ENCODE measurements around the gene PFKFB3.

The PFKFB3 gene

GRCh38 chr10:6220418-6221191, 17.9 kb downstream of the PFKFB3 start:
- DNase-seq (ENCODE audit: low read depth): no peak

- no peak for DNase-seq (ENCODE audit: low read depth)
These were observed 18.6 kb downstream of the PFKFB3 start for GRCh38 chr10:6221192-6221940.

- no peak for DNase-seq (ENCODE audit: low read depth)
These were observed 19.4 kb downstream of the PFKFB3 start for GRCh38 chr10:6221971-6222751.

GRCh38 chr10:6222755-6223154, 20.0 kb downstream of the PFKFB3 start:
- DNase-seq (ENCODE audit: low read depth): no peak

GRCh38 chr10:6223981-6224380, 21.2 kb downstream of the PFKFB3 start:
- DNase-seq (ENCODE audit: low read depth): no peak

GRCh38 chr10:6224781-6225180, 22.0 kb downstream of the PFKFB3 start:
- DNase-seq (ENCODE audit: low read depth): no peak

GRCh38 chr10:6225263-6225814, 22.6 kb downstream of the PFKFB3 start:
- no peak for DNase-seq (ENCODE audit: low read depth)

- no peak for DNase-seq (ENCODE audit: low read depth)
These were observed 23.5 kb downstream of the PFKFB3 start for GRCh38 chr10:6226216-6226615.

GRCh38 chr10:6227346-6227745, 24.6 kb downstream of the PFKFB3 start:
- no peak for DNase-seq (ENCODE audit: low read depth)

GRCh38 chr10:6228010-6228511, 25.3 kb downstream of the PFKFB3 start:
- no peak for DNase-seq (ENCODE audit: low read depth)

GRCh38 chr10:6228647-6229046, 25.9 kb downstream of the PFKFB3 start:
- no peak for DNase-seq (ENCODE audit: low read depth)

GRCh38 chr10:6229290-6229689, 26.6 kb downstream of the PFKFB3 start:
- DNase-seq (ENCODE audit: low read depth): no peak

GRCh38 chr10:6229746-6230145, 27.0 kb downstream of the PFKFB3 start:
- no peak for DNase-seq (ENCODE audit: low read depth)

- no peak for DNase-seq (ENCODE audit: low read depth)
These were observed 27.6 kb downstream of the PFKFB3 start for GRCh38 chr10:6230315-6230714.

- DNase-seq (ENCODE audit: low read depth): no peak
These were observed 28.4 kb downstream of the PFKFB3 start for GRCh38 chr10:6231146-6231545.

GRCh38 chr10:6231730-6232129, 29.0 kb downstream of the PFKFB3 start:
- DNase-seq (ENCODE audit: low read depth): no peak

- no peak for DNase-seq (ENCODE audit: low read depth)
These were observed 29.6 kb downstream of the PFKFB3 start for GRCh38 chr10:6232225-6232807.

- no peak for DNase-seq (ENCODE audit: low read depth)
These were observed 30.4 kb downstream of the PFKFB3 start for GRCh38 chr10:6232846-6233724.

GRCh38 chr10:6233725-6234277, 31.1 kb downstream of the PFKFB3 start:
- DNase-seq (ENCODE audit: low read depth): no peak

GRCh38 chr10:6234371-6234770, 31.6 kb downstream of the PFKFB3 start:
- DNase-seq (ENCODE audit: low read depth): no peak

Data from stimulated activated CD8-positive, alpha-beta memory T cell treated with anti-CD3 and anti-CD28 coated beads, Interleukin-15, amount 100 ng/mL, for 24 hours (primary cell).